ENCODE measurements around the gene NINJ1.
A peak's percentile ranks its signal among the peaks of the same experiment; 100 is the strongest.

The NINJ1 gene

DNA sequence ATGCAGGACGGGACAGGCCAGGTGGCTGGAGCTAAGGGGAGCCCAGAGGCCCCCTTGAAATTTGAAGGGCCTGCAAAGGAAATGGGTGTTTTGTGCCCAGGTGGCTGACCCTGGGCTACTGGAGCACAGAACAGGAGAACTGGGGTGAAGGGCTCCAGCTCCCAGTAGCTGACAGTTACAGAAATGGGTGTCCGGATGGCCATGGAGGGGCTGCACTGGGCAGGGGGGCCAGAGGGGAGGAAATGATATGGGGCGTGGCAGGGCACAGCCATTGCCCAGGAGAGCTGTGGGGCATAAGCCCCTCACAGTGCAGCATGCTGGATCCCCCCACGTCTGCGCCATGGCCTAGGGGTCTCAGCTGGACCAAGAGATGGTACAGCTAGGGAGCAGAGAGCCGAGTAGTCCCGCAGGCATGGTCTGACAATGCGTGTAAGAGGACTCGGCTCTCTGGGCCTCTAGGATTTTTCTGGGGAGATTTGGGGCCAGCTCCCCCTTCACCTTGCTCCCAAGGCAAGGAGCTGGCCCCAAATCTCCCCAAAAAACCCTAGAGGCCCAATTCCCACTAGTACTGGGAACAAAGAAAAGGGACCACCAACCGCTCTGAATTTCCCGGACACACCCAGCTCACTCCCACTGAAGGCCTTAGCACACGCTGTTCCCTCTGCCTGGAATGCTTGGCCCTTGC lies 45.9 kb downstream of the NINJ1 start:
- ATAC-seq (no peak), DNase-seq (no peak)

DNA sequence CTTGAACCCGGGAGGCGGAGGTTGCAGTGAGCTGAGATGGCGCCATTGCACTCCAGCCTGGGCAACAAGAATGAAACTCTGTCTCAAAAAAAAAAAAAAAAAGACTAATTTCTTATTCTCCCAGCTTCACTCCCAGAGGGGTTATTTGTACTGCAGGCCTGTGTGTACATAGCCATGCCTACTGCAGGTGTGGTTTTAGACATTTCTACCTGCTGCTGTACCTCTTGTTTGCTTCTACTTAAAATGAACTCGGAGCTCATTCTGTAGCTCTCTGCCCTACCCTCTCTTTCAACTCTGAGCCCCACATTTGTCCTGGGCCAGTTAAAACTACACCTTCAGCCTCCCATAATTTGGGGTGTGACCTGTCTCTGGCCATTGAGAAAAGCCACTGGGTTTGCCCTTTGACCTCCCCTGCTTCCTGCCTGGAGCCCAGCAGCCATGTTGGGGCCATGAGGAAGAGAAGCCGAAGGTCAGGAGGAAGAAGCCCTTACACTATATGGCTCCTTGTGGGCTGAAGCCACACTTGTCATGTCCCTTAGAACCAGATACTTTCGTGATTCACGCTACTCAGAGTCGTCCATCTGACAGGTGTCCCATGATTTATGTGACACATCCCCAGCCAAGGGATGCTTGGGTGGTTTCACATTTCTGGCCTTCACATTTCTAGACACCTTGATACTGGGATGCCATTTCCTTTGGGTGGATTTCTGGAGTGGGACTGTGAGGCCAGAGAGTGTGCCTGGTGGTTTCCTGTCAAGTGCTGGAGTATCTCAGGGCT lies 47.4 kb downstream of the NINJ1 start:
- DNase-seq (no peak), ATAC-seq (no peak)

DNA sequence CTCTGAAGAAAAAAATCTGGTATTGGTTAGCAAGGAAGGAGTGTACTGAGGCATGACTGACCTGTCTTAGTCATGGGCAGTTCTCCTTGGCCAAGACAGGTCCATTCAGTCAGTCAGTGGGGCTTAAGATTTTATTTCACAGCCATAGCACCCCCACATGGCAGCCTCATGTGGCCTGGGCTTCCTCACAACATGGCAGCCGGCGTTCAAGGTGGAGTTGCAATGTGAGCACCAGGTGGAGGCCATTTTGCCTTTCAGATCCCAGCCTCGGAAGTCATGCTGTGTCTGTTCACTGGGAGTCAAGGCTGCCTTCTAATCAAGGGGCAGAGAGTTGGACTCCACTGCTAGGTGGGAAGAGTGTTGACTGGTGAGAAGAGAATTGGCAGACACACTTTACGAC lies 48.4 kb downstream of the NINJ1 start:
- ATAC-seq (no peak), DNase-seq (no peak)

DNA sequence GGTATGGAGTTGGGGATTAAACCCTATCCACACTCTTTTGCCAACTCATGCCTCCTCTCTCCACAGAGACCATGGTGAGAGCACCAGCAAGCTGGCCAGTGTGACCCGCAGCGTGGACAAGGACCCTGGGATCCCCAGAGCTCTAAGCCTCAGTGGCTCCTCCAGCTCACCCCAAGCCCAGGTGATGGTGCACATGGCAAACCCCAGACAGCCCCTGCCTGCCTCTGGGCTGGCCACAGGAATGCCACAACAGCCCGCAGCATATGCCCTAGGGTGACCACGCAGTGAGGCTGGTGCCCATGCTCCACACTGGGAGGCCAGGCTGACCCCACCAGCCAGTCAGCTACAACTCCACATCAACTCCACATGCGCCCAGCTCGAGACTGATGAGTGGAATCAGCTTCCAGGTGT lies 49.6 kb downstream of the NINJ1 start:
- ATAC-seq (no peak), DNase-seq (peak; percentile 2)

DNA sequence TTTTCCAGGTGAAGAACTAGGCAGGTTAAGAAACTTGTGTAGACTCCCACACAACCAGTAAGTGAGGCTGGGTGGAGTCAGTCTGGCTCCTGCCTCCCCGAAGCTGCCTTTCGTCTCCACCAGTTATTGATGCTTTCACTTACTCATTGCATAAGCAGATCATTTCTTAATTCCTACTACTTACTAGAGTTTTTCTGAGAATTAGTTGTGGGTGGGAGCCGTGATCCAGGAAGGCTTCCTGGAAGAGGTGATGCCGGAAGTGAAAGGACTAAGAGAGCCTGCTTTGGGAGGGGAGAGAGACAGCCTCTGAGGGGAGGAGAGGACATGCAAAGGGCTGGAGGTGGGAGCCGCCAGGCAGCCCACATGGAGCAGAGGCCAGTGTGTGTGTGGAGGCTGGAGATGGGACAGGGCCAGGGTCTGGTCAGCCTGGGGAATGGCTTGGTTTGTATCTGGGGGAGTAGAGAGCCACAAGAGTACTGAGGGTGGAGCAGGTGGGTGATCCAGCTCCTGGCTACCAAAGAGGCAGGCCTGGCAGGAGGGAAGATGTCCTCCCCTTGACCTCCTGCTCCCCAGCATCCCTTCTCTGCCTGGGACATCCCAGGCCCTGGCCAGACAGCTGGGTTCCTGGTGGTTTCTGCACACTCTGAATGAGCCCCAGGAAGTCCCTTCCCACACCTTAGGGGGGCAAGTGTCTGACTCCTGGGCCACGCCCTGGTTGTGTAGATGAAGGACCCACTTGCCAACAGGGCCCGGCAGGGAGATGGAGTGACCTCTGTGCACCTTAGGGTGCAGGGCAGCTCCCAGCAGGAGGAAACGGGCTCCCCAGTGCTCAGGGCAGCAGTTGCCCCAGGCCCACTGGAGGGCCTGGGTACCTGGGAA lies 50.2 kb downstream of the NINJ1 start:
- ATAC-seq: peak; percentile 66
- DNase-seq: peak; percentile 34

DNA sequence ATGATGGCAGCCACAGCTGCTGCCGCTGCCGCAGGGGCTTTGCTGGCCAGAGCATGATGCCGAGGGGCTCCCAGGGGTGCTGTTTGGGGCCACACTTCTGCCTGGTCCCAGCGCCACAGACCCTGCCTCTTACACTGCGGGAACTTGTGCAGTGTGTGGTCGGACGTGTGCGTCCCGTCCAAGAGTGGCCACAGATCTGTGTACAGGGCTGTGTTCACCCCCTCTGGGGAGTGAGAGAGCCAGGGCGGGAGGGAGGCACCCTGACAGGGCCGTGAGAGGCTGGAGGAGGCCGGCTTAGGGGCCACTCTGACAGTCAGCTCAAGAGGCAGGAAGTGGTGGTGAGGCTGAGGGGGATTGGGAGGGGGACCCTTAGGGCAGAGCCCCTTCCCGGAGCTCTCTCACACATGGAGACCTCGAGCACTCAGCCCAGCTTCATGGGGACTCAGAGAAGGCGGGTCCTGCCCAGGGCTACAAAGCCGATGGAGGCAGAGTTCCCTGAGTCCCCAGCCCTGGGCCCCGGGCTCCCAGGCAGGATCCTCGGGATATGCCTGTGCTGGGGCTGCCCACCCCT lies 51.1 kb downstream of the NINJ1 start:
- ATAC-seq (peak; percentile 21), DNase-seq (peak; percentile 28)

DNA sequence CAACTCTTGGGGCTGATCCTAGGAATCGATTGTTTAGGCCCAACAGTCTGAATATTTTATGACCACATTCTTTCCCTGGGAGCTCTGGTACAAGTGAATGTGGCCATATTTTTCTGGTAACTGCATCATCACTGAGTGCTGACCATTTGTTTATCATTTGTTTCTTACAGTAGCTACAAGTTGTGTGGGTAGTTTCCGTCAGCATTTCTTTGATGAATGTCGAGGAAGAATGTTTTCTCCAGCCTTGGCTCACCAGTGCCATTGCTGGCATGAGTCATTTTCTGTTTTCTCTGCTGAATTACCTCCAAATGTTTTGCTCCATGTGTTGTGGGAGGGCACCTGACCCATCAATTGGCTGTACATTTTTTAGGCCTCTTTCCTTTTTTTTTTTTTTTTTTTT lies 52.1 kb downstream of the NINJ1 start:
- DNase-seq (peak; percentile 1), ATAC-seq (no peak)

DNA sequence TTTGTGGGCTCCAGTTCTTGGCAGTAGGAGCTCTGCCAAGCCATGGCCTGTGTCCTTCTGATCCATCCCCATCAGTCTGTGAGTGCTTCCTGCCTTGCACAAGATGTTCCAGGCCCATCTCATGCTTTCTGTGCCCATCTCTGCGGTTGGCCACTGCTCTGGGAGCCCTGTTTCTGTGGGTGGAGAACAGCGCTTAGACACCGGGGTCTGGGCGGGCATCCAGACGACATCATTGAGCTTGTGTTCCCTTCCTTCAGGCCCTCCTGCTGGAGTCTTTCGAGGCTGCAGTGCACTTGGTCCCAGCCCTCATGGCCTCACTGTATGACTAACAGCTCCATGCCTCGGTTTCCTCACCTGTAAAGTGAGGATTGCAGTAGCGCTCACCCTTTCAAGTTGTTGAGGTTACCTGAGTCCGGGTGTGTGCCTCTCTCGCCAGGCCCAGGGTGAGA lies 52.9 kb downstream of the NINJ1 start:
- ATAC-seq (no peak), DNase-seq (no peak)

DNA sequence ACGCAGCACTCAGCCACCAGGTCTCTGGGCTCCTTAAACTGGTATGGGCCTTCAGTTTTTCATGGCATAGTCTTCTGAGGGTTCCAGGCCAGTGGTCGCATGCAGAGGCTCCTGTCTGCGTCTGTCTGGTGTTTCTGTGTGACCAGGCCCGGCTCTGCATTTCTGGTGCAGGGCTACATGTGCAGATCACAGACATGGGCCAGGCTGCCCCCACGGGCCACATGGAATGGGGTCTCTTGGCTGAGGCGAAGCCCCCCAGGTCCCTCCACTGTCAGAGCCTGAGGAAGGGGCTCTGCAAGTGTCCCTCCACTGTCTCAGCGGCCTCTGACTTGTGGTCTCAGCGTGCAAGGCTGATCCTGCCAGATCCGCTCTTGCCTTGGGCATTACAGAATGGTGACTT lies 53.6 kb downstream of the NINJ1 start:
- DNase-seq (no peak), ATAC-seq (no peak)

DNA sequence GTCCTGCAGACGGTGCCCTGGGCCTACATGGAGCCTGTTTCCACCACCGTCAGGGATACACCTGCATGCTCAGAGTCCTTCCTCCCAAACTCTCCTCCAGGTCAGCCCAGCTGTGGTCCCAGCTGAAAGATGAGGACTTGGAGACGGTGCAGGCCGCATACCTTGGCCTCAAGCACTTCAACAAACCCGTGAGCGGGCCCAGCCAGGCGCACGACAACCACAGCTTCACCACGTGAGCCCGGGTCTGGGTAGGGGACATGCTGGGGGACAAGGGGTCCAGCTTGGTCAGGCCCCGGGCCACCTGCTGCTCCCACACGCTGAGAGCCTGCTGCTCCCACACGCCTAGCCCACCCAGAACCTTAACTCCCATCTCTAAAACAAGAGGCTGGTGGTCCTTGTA lies 54.7 kb downstream of the NINJ1 start:
- ATAC-seq: no peak
- no peak for DNase-seq

DNA sequence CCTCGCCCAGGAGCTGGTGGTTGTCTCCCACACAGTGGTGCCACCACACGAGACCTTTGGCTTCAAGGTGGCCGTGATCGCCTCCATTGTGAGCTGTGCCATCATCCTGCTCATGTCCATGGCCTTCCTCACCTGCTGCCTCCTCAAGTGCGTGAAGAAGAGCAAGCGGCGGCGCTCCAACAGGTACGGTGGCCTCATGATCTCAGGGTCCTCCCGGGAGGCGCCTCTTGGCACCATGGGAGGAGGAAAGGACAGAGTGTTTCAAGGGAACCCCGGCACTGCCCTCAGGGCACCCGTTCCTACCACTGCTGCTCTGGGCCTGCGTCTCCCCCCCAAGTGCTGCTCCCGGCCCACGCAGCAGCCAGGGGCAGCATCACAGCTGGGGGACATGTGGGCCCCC lies 56.2 kb downstream of the NINJ1 start:
- DNase-seq (no peak), ATAC-seq (no peak)

DNA sequence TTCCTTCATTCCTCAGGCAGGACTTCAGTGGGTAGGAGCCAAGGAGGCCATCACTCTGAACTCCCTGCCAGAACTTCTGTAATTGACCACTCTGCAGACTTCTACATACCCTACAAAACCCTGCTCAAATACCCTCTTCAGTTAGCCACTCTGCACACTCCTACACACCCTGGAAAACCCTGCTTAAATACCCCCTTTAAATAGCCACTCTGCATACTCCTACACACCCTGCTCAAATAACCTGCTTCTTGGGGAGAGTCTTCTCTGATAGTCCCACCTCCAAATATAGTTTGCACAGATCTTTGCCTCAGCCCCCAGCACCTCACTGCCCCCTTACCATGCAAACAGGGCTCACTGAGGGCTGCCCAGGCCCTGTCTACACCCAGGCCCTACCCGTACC lies 56.7 kb downstream of the NINJ1 start:
- ATAC-seq (peak; percentile 24), DNase-seq (no peak)

DNA sequence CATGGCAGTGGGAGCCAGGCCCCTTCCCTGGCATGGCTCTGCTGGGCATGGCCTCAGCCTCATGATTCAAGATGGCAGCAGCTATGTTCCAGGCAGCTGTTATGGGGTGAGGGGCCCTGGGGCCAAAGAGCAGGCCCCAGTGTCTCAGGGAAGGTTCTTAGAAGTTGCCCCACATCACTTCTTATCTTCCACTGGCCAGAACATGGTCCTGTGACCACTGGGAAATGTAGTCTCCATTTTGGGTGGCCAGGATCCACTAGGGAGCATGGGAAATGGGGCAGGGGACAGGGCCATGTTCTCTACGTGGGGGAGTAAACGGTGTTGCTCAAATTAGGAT lies 57.3 kb downstream of the NINJ1 start:
- ATAC-seq: no peak

DNA sequence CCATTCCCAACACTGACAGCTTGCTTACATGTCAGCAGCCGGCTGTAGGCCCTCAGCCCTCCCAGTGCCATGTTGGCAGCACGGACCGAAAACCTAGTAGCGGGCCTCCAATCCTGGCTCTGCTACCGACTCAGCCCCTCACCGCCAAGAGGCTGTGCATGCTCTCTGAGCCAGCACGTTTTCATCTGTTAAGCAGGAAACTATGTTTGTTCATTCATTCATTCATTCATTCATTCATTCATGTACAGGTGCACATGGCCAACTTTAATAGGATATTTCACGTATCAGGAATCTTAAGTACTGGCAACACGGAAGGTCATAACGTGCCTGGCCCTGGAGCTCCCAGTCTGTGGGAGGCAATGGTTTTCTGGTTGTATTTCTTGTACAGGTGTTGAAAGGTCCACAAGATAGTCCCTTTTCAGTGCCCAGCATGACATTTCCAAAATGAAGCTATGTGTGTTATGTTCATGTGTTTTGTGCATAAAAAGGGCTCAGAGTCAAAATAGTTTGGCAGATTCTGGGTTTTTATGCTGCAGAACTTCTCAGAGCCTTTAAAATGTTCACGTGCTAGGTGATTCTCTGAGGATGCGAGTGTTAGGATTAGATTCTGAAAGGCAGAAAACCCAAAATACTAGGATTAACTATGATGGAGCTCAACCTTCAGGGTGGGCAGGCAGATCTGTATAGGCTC lies 57.8 kb downstream of the NINJ1 start:
- no peak for ATAC-seq
- DNase-seq: no peak

More for the DNA sequence above, 57.3 kb downstream of the NINJ1 start:
- no peak for DNase-seq

DNA sequence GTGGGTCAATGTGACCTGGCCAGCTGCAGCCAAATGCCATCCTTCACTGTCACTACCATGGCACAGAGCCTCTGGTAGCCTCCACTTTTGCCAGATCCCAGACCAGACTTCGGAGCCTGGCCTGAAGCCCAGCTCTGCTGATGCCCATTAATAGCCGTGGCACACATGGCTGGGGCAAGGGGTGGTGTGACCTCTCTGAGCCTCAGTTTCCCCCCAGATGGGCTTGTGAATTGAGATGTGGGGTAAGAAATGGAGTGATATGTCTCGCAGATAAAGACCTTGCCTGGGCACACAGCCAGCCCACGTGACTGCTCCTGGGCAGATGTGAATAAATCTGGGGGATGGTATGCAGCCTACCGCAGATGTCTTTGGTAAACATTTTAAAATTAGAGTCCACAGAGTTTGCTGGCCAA lies 61.7 kb downstream of the NINJ1 start:
- DNase-seq: no peak
- ATAC-seq: no peak

All from stimulated activated naive CD8-positive, alpha-beta T cell treated with anti-CD3 and anti-CD28 coated beads, Interleukin-15, Interleukin-2, amounts not matched to agents 100 U/mL and 50 U/mL, for 24 hours (primary cell).